Cardiac fibroblast (primary cell): ENCODE measurements around the gene TRIM17.

Source experiments
- DNase-seq, 2 donors: peaks; one replicate each; pipeline versions ENCODE4 v3.0.0 to v3.0.0-alpha.2; 2010; ENCODE audit warnings: low read depth in 2 of 2
- H3K4me3 ChIP-seq, 2 donors: replicated peaks in 1 of 2; 1 replicate in 1 of 2; 2 replicates in 1 of 2; pipeline ENCODE4 v1.5.1; 2011; ENCODE audit warnings: low read depth in 2 of 2, low read length in 2 of 2, mild to moderate bottlenecking in 2 of 2, moderate library complexity in 1 of 2
- CTCF ChIP-seq: IDR thresholded peaks from one replicate; pipeline ENCODE4 v1.5.1; 2011; ENCODE audit warnings: low read depth, mild to moderate bottlenecking, low read length, inconsistent platforms

The TRIM17 gene

GRCh38 chr1:228429007-228429406 lies 12.3 kb upstream of the TRIM17 start:
- no peak overlapping the region for H3K4me3 ChIP-seq
- DNase-seq, result no peak
- no peak for TF ChIP-seq CTCF

- H3K4me3 ChIP-seq, result no peak overlapping the region
- no peak for DNase-seq
- no peak for TF ChIP-seq CTCF
Measured at GRCh38 chr1:228428412-228428811, 11.8 kb upstream of the TRIM17 start.

GRCh38 chr1:228426518-228427175 lies 10.0 kb upstream of the TRIM17 start:
- no peak for DNase-seq
- no peak for TF ChIP-seq CTCF
- no peak overlapping the region for H3K4me3 ChIP-seq

GRCh38 chr1:228424685-228425660 lies 8.3 kb upstream of the TRIM17 start:
- no peak for TF ChIP-seq CTCF
- no peak for DNase-seq
- no peak overlapping the region for H3K4me3 ChIP-seq

- DNase-seq, result no peak
- H3K4me3 ChIP-seq, result no peak overlapping the region
- TF ChIP-seq CTCF, result no peak
Measured at GRCh38 chr1:228423404-228424053, 6.9 kb upstream of the TRIM17 start.

- no peak overlapping the region for H3K4me3 ChIP-seq
- no peak for DNase-seq
- no peak for TF ChIP-seq CTCF
Measured at GRCh38 chr1:228420968-228421826, 4.5 kb upstream of the TRIM17 start.
